BLaER1 treated with 17β-estradiol and CSF1 and Interleukin-3, amounts not matched to agents 10 nM and 100 nM (cell line): Measurements from ENCODE around the gene METTL27.
"Not testable (repeated sequence)": the region's sequence is repeated elsewhere in the genome, so short reads cannot be mapped to it uniquely, and the experiment has no call there.

Experiments used
- H3K27ac ChIP-seq, 11 experiments: shearing (Covaris generic); formaldehyde crosslinking; 2 replicates each; pipeline ENCODE4 v1.8.1; 2022
- H3K27me3 ChIP-seq, 11 experiments: shearing (Covaris generic); formaldehyde crosslinking; 2 replicates each; pipeline ENCODE4 v1.8.1; 2022
- H3K36me3 ChIP-seq, 11 experiments: shearing (Covaris generic); formaldehyde crosslinking; 2 replicates each; pipeline ENCODE4 v1.8.1; 2022
- H3K4me1 ChIP-seq, 10 experiments: shearing (Covaris generic); formaldehyde crosslinking; 2 replicates each; pipeline ENCODE4 v1.8.1; 2022
- H3K4me2 ChIP-seq, 11 experiments: shearing (Covaris generic); formaldehyde crosslinking; 2 replicates each; pipeline ENCODE4 v1.8.1; 2022
- H3K4me3 ChIP-seq, 10 experiments: shearing (Covaris generic); formaldehyde crosslinking; 2 replicates each; pipeline ENCODE4 v1.8.1; 2022
- H3K9ac ChIP-seq, 11 experiments: shearing (Covaris generic); formaldehyde crosslinking; 2 replicates each; pipeline ENCODE4 v1.8.1; 2022
- H3K9me3 ChIP-seq, 11 experiments: shearing (Covaris generic); formaldehyde crosslinking; replicated peaks in 1 of 11; 2 replicates each; pipeline ENCODE4 v1.8.1; 2022
- H4K20me1 ChIP-seq, 11 experiments: shearing (Covaris generic); formaldehyde crosslinking; 2 replicates each; pipeline ENCODE4 v1.8.1; 2022
- Cebpa-rat ChIP-seq, 11 experiments: shearing (Covaris generic); IDR thresholded peaks; 2 replicates each; pipeline ENCODE4 v1.8.1; 2022

METTL27 gene

DNA sequence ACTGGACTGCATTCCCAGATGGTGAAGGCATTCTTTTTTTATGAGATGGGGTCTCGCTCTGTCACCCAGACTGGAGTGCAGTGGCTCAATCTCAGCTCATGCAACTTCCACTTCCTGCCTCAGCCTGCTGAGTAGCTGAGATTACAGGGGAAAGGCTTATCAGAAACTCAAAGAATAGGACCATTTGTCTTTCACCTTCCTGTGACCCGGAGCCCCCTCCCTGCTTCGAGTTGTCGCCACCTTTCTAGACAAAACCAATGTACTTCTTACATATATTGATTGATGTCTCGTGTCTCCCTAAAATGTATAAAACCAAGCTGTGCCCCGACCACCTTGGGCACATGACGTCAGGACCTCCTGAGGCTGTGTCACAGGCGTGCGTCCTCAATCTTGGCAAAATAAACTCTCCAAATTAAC, 1.8 kb upstream of the METTL27 start:
- peak overlapping the region in 4 of 11 experiments; percentile 9 to 35 (median 26); a peak in 3 of 22 replicates for H3K27ac ChIP-seq
- H3K9me3 ChIP-seq = peaks cover 0 to 11% (median 0%) of the 10 kb centered on the region in 11 experiments; a peak in 5 of 22 replicates
- H3K27me3 ChIP-seq = no peaks in the 10 kb centered on the region
- no peaks in the 10 kb centered on the region for H3K36me3 ChIP-seq
- H3K4me1 ChIP-seq = peaks cover 28 to 57% (median 45%) of the 10 kb centered on the region in 10 experiments
- H4K20me1 ChIP-seq = no peaks in the 10 kb centered on the region
- no peak overlapping the region; a peak in 1 of 22 replicates for H3K9ac ChIP-seq
- H3K4me2 ChIP-seq = peak overlapping the region; percentile 79 to 94 (median 85)
- 0 out of 22 replicates have a peak, but pooled peaks of 1 of the 11 experiments have one; percentile 13 for TF ChIP-seq Cebpa-rat (IDR thresholded peaks at IDR 0.05)
- H3K4me3 ChIP-seq = no peak overlapping the region

- H3K36me3 ChIP-seq = no peaks in the 10 kb centered on the region
- H3K27ac ChIP-seq = peak overlapping the region in 9 of 11 experiments; percentile 38 to 68 (median 63); a peak in 12 of 22 replicates
- H3K4me1 ChIP-seq = peaks cover 25 to 53% (median 43%) of the 10 kb centered on the region in 10 experiments
- peak overlapping the region; percentile 80 to 90 (median 82) for H3K4me2 ChIP-seq
- H3K9me3 ChIP-seq = no peaks in the 10 kb centered on the region
- TF ChIP-seq Cebpa-rat (IDR thresholded peaks at IDR 0.05) = no peak
- H3K4me3 ChIP-seq = peak overlapping the region in 8 of 10 experiments; percentile 48 to 60 (median 54); a peak in 15 of 20 replicates
- H3K9ac ChIP-seq = peak overlapping the region in 9 of 11 experiments; percentile 57 to 79 (median 73); a peak in 13 of 22 replicates
- no peaks in the 10 kb centered on the region for H4K20me1 ChIP-seq
- H3K27me3 ChIP-seq = no peaks in the 10 kb centered on the region
These were observed 638 bp downstream of the METTL27 start for GRCh38 chr7:73841689-73842066.

DNA sequence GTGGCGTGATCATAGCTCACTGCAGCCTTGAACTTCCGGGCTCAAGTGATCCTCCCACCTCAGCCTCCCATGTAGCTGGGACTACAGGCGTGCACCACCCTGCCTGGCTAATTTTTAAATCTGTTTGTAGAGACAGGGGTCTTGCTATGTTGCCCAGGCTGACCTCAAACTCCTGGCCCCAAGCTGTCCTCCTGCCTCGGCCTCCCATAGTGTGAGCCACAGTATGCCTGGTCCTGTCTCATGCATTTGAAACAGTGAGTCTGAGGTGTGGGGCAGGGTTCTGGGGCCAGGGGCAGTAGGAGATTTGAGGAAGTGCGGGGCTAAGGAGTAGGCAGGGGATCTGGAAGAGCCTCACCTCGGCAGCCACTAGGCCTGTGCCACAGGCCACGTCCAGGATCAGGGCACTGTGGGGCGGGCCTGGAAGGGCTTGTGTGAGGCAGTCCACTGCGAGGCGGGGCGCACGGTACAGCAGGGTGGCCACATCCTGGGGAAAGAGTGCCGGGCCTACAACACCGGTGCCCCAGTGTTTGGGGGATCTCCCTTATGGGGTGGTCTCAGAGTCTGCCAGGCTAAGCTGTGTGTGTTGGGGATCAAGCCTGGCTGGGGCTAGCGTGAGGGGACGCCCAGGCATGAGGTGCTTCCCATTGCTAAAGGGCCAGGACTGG, 1.5 kb downstream of the METTL27 start:
- no peaks in the 10 kb centered on the region for H3K27me3 ChIP-seq
- no peak for TF ChIP-seq Cebpa-rat (IDR thresholded peaks at IDR 0.05)

DNA sequence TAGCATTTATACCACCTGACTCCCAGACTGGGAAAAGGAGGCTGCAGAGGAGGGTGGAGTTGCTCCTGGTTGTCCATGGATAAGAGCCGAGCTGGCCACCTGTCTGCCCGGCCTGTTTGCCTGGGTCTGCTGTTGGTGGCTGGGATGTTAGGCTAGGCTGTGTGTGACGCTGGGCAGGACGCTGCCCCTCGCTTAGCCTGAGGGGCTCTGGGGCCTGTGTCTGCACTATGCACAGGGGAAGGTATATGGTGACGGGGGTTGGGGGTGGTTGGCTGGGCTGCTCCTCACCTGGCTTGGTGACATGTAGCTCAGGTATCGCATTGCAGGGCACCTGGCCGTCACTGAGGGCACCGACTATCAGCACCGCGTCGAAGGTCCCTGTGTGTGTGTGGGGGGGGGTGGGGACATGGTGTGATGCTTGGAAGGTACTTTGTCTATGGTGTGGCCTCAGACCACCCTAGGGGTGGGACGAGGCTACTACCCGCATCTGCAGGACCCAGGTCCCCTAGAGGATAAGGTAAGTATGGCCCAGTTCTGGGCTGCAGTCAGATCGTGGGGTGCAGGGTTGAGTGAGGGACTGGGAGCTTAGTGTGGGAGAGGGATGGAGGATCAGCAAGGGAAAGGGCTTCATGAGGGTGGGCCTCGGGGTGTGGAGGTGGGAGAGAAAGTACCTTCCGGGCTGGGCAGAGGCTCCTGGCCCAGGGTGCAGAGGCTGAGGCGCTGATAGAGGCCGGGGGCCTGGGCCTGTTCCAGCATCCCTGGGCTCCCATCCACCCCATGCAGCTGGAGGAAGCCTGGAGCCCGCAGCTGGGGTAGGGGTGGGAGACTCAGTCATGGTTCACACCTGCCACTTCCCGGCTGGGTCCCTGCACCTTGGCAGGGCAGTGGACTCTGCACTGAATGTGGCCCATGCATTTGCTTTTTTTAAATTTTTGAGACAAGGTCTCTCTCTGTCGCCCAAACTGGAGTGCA, 2.3 kb downstream of the METTL27 start:
- no peak overlapping the region for H3K9ac ChIP-seq
- no peaks in the 10 kb centered on the region for H3K27me3 ChIP-seq
- H3K36me3 ChIP-seq = no peaks in the 10 kb centered on the region
- H3K9me3 ChIP-seq = no peaks in the 10 kb centered on the region
- no peaks in the 10 kb centered on the region for H4K20me1 ChIP-seq
- H3K27ac ChIP-seq = no peak overlapping the region
- no peak for TF ChIP-seq Cebpa-rat (IDR thresholded peaks at IDR 0.05)
- no peak overlapping the region for H3K4me3 ChIP-seq
- H3K4me2 ChIP-seq = no peak overlapping the region
- peaks cover 25 to 42% (median 31%) of the 10 kb centered on the region in 10 experiments for H3K4me1 ChIP-seq

More for the DNA sequence above, 1.5 kb downstream of the METTL27 start:
- H3K4me3 ChIP-seq = no peak overlapping the region
- H3K27ac ChIP-seq = no peak overlapping the region
- no peaks in the 10 kb centered on the region for H3K9me3 ChIP-seq
- no peak overlapping the region for H3K9ac ChIP-seq
- H3K4me1 ChIP-seq = peaks cover 25 to 47% (median 36%) of the 10 kb centered on the region in 10 experiments
- H4K20me1 ChIP-seq = no peaks in the 10 kb centered on the region
- H3K36me3 ChIP-seq = no peaks in the 10 kb centered on the region
- H3K4me2 ChIP-seq = peak overlapping the region in 2 of 11 experiments; percentile 84 to 86; a peak in 1 of 22 replicates

- TF ChIP-seq Cebpa-rat (IDR thresholded peaks at IDR 0.05) = no peak
- Histone ChIP-seq H3K27me3 (no peaks in the 10 kb centered on the region), H3K27ac (no peak overlapping the region), H4K20me1 (no peaks in the 10 kb centered on the region), H3K9me3 (peaks cover 0 to 7% (median 5%) of the 10 kb centered on the region in 11 experiments; a peak in 9 of 22 replicates), H3K36me3 (no peaks in the 10 kb centered on the region), H3K4me1 (peaks cover 22 to 38% (median 25%) of the 10 kb centered on the region in 10 experiments), H3K4me3 (no peak overlapping the region), H3K9ac (no peak overlapping the region), H3K4me2 (no peak overlapping the region)
These were observed 3.0 kb downstream of the METTL27 start for GRCh38 chr7:73839290-73839689.

GRCh38 chr7:73838642-73839041, 3.7 kb downstream of the METTL27 start:
- peaks cover 16 to 32% (median 18%) of the 10 kb centered on the region in 10 experiments for H3K4me1 ChIP-seq
- no peak for TF ChIP-seq Cebpa-rat (IDR thresholded peaks at IDR 0.05)
- no peaks in the 10 kb centered on the region for H3K27me3 ChIP-seq
- no peaks in the 10 kb centered on the region for H3K36me3 ChIP-seq
- no peak overlapping the region for H3K9ac ChIP-seq
- H4K20me1 ChIP-seq = no peaks in the 10 kb centered on the region
- no peak overlapping the region for H3K4me3 ChIP-seq
- H3K27ac ChIP-seq = no peak overlapping the region
- H3K4me2 ChIP-seq = no peak overlapping the region
- peaks cover 0 to 8% (median 5%) of the 10 kb centered on the region in 11 experiments; a peak in 9 of 22 replicates for H3K9me3 ChIP-seq

DNA sequence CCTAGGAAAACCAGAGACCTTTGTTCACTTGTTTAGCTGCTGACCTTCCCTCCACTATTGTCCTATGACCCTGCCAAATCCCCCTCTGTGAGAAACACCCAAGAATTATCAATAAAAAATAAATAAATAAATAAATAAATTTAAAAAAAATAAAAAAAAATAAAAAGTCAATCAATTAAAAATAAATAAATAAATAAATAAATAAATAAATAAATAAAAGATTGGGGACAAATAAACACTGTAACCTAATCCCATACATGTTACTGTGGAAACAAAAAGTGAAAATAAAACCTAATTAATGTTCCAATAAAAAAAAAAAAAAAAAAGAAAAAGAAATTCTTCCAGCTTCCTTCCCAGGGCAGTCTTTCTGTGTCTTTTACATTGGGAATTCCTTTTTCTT, 5.1 kb downstream of the METTL27 start:
- H3K4me2 ChIP-seq, H4K20me1 ChIP-seq, H3K27ac ChIP-seq, H3K27me3 ChIP-seq, H3K36me3 ChIP-seq, H3K9me3 ChIP-seq, H3K9ac ChIP-seq, H3K4me3 ChIP-seq: not testable (repeated sequence)
- peaks cover 10 to 34% (median 19%) of the 10 kb centered on the region in 10 experiments; a peak in 19 of 20 replicates for H3K4me1 ChIP-seq

GRCh38 chr7:73834626-73835191, 7.6 kb downstream of the METTL27 start:
- Histone ChIP-seq H3K27ac (no peak overlapping the region), H3K4me2 (no peak overlapping the region)

More at GRCh38 chr7:73834626-73835191, 7.6 kb downstream of the METTL27 start:
- Histone ChIP-seq H3K9ac (no peak overlapping the region), H3K27me3 (no peaks in the 10 kb centered on the region), H3K9me3 (peaks cover 0 to 8% (median 5%) of the 10 kb centered on the region in 11 experiments; a peak in 9 of 22 replicates), H3K36me3 (no peaks in the 10 kb centered on the region), H3K4me1 (peaks cover 7 to 40% (median 27%) of the 10 kb centered on the region in 10 experiments; a peak in 19 of 20 replicates), H4K20me1 (peaks cover 0 to 8% (median 0%) of the 10 kb centered on the region in 11 experiments; a peak in 1 of 22 replicates), H3K4me3 (no peak overlapping the region)
- no peak for TF ChIP-seq Cebpa-rat (IDR thresholded peaks at IDR 0.05)
